PFSK-1 (cell line): ENCODE measurements around the gene SLC27A4.

Experiments used
- FOXP2 ChIP-seq: optimal IDR thresholded peaks from 2 replicates; pipeline ENCODE3; 2011; ENCODE audit warnings: borderline replicate concordance, control low read depth, inconsistent platforms; ENCODE audit not compliant: insufficient read depth; ENCODE audit errors: extremely low read length, extremely low read depth
- POLR2AphosphoS5 ChIP-seq: IDR thresholded peaks from 2 replicates; pipeline ENCODE4 v1.6.1; 2012; ENCODE audit warnings: low read depth, mild to moderate bottlenecking, control low read depth, low read length, moderate library complexity
- SIN3A ChIP-seq: IDR thresholded peaks from 2 replicates; pipeline ENCODE4 v1.6.1; 2012; ENCODE audit warnings: mild to moderate bottlenecking, low read length, moderate library complexity, borderline replicate concordance; ENCODE audit not compliant: insufficient read depth
- TAF1 ChIP-seq: IDR thresholded peaks from 2 replicates; pipeline ENCODE4 v1.6.1; 2012; ENCODE audit warnings: low read length, control low read depth, borderline replicate concordance; ENCODE audit not compliant: insufficient read depth
- TF ChIP-seq, protein P1 (sequence below), 2 experiments: IDR thresholded peaks; 2 replicates each; pipeline versions ENCODE4 v1.6.1 to v1.8.0; 2011 to 2012; ENCODE audit warnings: low read depth in 2 of 2, low read length in 2 of 2, control low read depth in 1 of 2, inconsistent platforms in 1 of 2, mild to moderate bottlenecking in 1 of 2, moderate library complexity in 1 of 2; ENCODE audit not compliant: insufficient read depth in 1 of 2

DNA sequence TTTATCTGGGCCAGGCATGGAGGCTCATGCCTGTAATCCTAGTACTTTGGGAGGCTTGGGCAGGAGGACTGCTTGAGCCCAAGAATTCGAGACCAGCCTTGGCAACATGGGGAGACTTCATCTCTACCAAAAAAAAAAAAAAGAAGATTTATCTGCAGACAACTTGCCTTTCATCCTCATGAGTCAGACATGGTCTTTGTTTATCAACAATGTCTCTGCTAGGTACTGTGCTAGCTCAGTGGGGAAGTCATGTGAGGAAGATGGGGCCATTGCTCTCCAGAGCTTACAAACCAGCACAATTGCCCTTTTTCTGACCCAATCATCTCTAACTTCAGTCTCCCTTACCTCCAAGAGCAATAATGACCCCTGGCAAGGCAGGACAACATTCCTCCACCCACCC lies 32.5 kb downstream of the SLC27A4 start:
- no peak for TF ChIP-seq TAF1
- no peak for TF ChIP-seq POLR2AphosphoS5
- TF ChIP-seq FOXP2: no peak
- TF ChIP-seq, protein P1, sequence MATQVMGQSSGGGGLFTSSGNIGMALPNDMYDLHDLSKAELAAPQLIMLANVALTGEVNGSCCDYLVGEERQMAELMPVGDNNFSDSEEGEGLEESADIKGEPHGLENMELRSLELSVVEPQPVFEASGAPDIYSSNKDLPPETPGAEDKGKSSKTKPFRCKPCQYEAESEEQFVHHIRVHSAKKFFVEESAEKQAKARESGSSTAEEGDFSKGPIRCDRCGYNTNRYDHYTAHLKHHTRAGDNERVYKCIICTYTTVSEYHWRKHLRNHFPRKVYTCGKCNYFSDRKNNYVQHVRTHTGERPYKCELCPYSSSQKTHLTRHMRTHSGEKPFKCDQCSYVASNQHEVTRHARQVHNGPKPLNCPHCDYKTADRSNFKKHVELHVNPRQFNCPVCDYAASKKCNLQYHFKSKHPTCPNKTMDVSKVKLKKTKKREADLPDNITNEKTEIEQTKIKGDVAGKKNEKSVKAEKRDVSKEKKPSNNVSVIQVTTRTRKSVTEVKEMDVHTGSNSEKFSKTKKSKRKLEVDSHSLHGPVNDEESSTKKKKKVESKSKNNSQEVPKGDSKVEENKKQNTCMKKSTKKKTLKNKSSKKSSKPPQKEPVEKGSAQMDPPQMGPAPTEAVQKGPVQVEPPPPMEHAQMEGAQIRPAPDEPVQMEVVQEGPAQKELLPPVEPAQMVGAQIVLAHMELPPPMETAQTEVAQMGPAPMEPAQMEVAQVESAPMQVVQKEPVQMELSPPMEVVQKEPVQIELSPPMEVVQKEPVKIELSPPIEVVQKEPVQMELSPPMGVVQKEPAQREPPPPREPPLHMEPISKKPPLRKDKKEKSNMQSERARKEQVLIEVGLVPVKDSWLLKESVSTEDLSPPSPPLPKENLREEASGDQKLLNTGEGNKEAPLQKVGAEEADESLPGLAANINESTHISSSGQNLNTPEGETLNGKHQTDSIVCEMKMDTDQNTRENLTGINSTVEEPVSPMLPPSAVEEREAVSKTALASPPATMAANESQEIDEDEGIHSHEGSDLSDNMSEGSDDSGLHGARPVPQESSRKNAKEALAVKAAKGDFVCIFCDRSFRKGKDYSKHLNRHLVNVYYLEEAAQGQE (IDR thresholded peaks at IDR 0.05; ENCODE audit: insufficient read depth in 1 of 2, low read depth in 2 of 2, low read length in 2 of 2): no peak
- no peak for TF ChIP-seq SIN3A
